Lower leg skin (tissue), 3 donors: Measurements from ENCODE around the gene THSD4.

Source experiments
- POLR2A ChIP-seq, 2 donors: fragments of 450-650 bp; IDR thresholded peaks; one replicate each; pipeline ENCODE4 v1.6.1; 2016 to 2017; ENCODE audit warnings: antibody characterized with exemption in 2 of 2, mild to moderate bottlenecking in 1 of 2, moderate library complexity in 1 of 2
- TF ChIP-seq, protein P1 (sequence below), 3 donors: fragments of 450-650 bp; IDR thresholded peaks; one replicate each; pipeline ENCODE4 v1.5.1; 2016; ENCODE audit warnings: antibody characterized with exemption in 3 of 3, mild to moderate bottlenecking in 3 of 3, moderate library complexity in 2 of 3

DNA sequence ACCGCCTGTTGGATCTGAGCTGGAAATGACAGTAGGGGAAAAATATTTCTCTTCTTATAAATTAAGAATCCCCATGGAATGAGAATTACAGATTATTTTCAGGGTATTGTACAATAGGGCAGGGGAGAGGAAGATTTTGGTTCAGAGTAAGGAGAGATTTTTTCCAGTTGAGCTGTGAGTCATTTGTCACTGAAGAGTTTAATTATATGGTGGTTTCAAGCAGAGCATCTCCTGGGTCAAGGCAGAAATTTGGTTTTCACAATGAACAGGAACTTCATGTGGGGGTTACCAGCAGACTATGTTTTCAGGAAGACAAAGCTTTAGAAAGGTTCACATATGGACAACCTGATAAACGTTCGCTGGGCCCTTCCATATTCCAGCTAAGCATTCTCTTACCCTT, 512.3 kb downstream of the THSD4 start:
- TF ChIP-seq, protein P1, sequence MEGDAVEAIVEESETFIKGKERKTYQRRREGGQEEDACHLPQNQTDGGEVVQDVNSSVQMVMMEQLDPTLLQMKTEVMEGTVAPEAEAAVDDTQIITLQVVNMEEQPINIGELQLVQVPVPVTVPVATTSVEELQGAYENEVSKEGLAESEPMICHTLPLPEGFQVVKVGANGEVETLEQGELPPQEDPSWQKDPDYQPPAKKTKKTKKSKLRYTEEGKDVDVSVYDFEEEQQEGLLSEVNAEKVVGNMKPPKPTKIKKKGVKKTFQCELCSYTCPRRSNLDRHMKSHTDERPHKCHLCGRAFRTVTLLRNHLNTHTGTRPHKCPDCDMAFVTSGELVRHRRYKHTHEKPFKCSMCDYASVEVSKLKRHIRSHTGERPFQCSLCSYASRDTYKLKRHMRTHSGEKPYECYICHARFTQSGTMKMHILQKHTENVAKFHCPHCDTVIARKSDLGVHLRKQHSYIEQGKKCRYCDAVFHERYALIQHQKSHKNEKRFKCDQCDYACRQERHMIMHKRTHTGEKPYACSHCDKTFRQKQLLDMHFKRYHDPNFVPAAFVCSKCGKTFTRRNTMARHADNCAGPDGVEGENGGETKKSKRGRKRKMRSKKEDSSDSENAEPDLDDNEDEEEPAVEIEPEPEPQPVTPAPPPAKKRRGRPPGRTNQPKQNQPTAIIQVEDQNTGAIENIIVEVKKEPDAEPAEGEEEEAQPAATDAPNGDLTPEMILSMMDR (IDR thresholded peaks at IDR 0.05), result no peak
- TF ChIP-seq POLR2A (IDR thresholded peaks at IDR 0.05), result no peak
